MCF 10A (cell line): ENCODE measurements around the gene NRIP2. TPM values are rescaled to one million over a fixed set of nuclear protein-coding genes. Genes with fewer than 3 reads are reported as not detected.

Experiments used
- BruUV-seq: library from RNA; stranded (reverse); fragments of 400-500 nt; replicated peaks from 2 replicates; lab custom pipeline; 2021; lab: Mats Ljungman, UMichigan
- CTCF ChIA-PET: fragments of 300-600 bp; sonication (Branson Sonifier 250); formaldehyde crosslinking; extraction: SDS; loops from one replicate; lab custom pipeline; 2021; ENCODE audit warnings: antibody characterized with exemption, inconsistent platforms; lab: Yijun Ruan, JAX
- POLR2A ChIA-PET: fragments of 300-600, 350-650 bp; sonication (Branson Sonifier 250); formaldehyde crosslinking; extraction: SDS; loops from one replicate; lab custom pipeline; 2020; ENCODE audit warnings: antibody characterized with exemption, inconsistent platforms; lab: Yijun Ruan, JAX
- DNase-seq: peaks from one replicate; pipeline ENCODE4 v3.0.0-alpha.2; 2018; ENCODE audit not compliant: unreplicated experiment
- H3K27ac Mint-ChIP-seq: one replicate; pipeline ENCODE4 v1.8.0; 2022; ENCODE audit warnings: mild to moderate bottlenecking, low read depth, mixed read lengths; ENCODE audit not compliant: unreplicated experiment
- H3K27me3 Mint-ChIP-seq: one replicate; pipeline ENCODE4 v1.8.0; 2022; ENCODE audit warnings: mixed read lengths; ENCODE audit not compliant: insufficient read depth, unreplicated experiment
- H3K36me3 Mint-ChIP-seq: one replicate; pipeline ENCODE4 v1.8.0; 2022; ENCODE audit warnings: mild to moderate bottlenecking, moderate library complexity, mixed read lengths; ENCODE audit not compliant: insufficient read depth, unreplicated experiment
- H3K4me1 Mint-ChIP-seq: one replicate; pipeline ENCODE4 v1.8.0; 2022; ENCODE audit warnings: mixed read lengths; ENCODE audit not compliant: insufficient read depth, unreplicated experiment
- H3K4me3 Mint-ChIP-seq: one replicate; pipeline ENCODE4 v1.8.0; 2022; ENCODE audit warnings: mild to moderate bottlenecking, moderate library complexity, mixed read lengths; ENCODE audit not compliant: unreplicated experiment
- H3K9me3 Mint-ChIP-seq: one replicate; pipeline ENCODE4 v1.8.0; 2022; ENCODE audit warnings: mixed read lengths; ENCODE audit not compliant: unreplicated experiment
- CTCF ChIP-seq: fragments of 200-600 bp; IDR thresholded peaks from one replicate; pipeline ENCODE4 v1.8.0; 2022; ENCODE audit warnings: antibody characterized with exemption, mild to moderate bottlenecking; ENCODE audit not compliant: unreplicated experiment
- intact Hi-C: fragments of 100-400 bp; cut with micrococcal nuclease; formaldehyde crosslinking; loops from 2 replicates; pipeline ENCODE4 v1.14.1; 2022
- total RNA-seq: library from RNA; stranded (reverse); gene quantifications from 2 replicates; pipeline ENCODE4 v1.2.3, GENCODE V29; 2022

The NRIP2 gene
- total RNA-seq, 1 experiment from 2014 or later = not detected

GRCh38 chr12:2844786-2845185 is 10.0 kb upstream of the NRIP2 start:
- DNase-seq = no peak
- Mint-ChIP-seq H3K4me1 (no peaks in the 10 kb centered on the region), H3K27ac (no peak overlapping the region), H3K36me3 (peaks cover under 1% of the 10 kb centered on the region), H3K9me3 (no peaks in the 10 kb centered on the region), H3K27me3 (no peaks in the 10 kb centered on the region), H3K4me3 (no peak overlapping the region)
- CTCF ChIA-PET = interaction anchor here (0.9 to 3.3 kb wide), 2 partner anchors 9 to 11 kb away, joined by 3 to 21 read pairs; no protein-coding TSS in a partner anchor
- POLR2A ChIA-PET = interaction anchor here (0.7 to 1.5 kb wide), 4 partner anchors 9 to 32 kb away, joined by 3 to 6 read pairs (median 5); partner anchors contain the start of genes FOXM1 and RHNO1
- no TSS peak for BruUV-seq
- no peak for TF ChIP-seq CTCF
- intact Hi-C loops = no loop called here

- ChIA-PET CTCF (interaction anchor here (3.3 kb wide), 1 partner anchor 11 kb away, joined by 21 read pairs; no protein-coding TSS in a partner anchor), POLR2A (no interaction called here)
- no peak for DNase-seq
- intact Hi-C loops = no loop called here
- Mint-ChIP-seq H3K36me3 (peaks cover 5% of the 10 kb centered on the region), H3K4me3 (no peak overlapping the region), H3K27ac (no peak overlapping the region), H3K9me3 (no peaks in the 10 kb centered on the region), H3K27me3 (no peaks in the 10 kb centered on the region), H3K4me1 (no peaks in the 10 kb centered on the region)
- BruUV-seq = no TSS peak
- no peak for TF ChIP-seq CTCF
Measured at GRCh38 chr12:2842948-2843347, 8.1 kb upstream of the NRIP2 start.

DNA sequence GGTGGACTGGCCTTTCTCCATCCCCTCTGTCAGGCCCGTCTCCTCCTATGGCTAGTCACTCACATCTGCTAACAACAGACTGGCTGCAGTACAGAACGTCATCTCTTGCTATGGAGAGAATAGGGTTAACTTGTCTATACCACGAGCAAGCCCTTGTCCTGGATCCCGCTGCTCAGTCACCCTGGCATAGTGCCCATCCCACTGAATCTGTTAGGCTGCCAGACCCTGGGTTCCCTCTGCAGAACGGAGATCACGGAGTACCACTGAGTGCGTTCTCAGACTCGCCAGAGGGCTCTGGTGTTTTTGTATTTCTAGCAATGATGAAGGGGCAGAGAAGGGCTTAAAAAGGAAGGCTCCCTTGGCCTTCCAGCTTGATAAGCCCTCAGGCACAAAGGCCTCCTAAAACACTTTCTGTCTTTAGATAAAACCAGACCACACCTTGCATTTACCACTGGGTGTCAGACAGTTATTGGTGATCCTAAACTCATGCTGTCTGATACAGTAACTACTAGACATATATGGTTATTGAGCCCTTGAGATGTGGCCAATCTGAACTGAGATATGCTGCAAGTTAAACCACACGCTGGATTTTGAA is 6.3 kb upstream of the NRIP2 start:
- no peaks in the 10 kb centered on the region for H3K27me3 Mint-ChIP-seq
- no TSS peak for BruUV-seq
- DNase-seq = no peak
- CTCF ChIA-PET = interaction anchor here (0.6 kb wide), 1 partner anchor 165 kb away, joined by 4 read pairs; no protein-coding TSS in a partner anchor
- no peak overlapping the region for H3K4me3 Mint-ChIP-seq
- no peak for TF ChIP-seq CTCF
- intact Hi-C loops = no loop called here
- H3K36me3 Mint-ChIP-seq = peaks cover 5% of the 10 kb centered on the region
- POLR2A ChIA-PET = no interaction called here
- no peak overlapping the region for H3K27ac Mint-ChIP-seq
- no peaks in the 10 kb centered on the region for H3K4me1 Mint-ChIP-seq
- no peaks in the 10 kb centered on the region for H3K9me3 Mint-ChIP-seq

GRCh38 chr12:2836574-2836973 is 1.7 kb upstream of the NRIP2 start:
- no peak overlapping the region for H3K4me3 Mint-ChIP-seq
- POLR2A ChIA-PET = interaction anchor here (1.1 kb wide), 2 partner anchors 16 to 24 kb away, joined by 3 to 5 read pairs; partner anchors contain the start of gene ITFG2
- no peak for DNase-seq
- H3K27ac Mint-ChIP-seq = no peak overlapping the region
- no TSS peak for BruUV-seq
- CTCF ChIA-PET = interaction anchor here (1.4 kb wide), 1 partner anchor 17 kb away, joined by 3 read pairs; no protein-coding TSS in a partner anchor
- intact Hi-C loops = no loop called here
- no peaks in the 10 kb centered on the region for H3K27me3 Mint-ChIP-seq
- no peaks in the 10 kb centered on the region for H3K9me3 Mint-ChIP-seq
- no peaks in the 10 kb centered on the region for H3K4me1 Mint-ChIP-seq
- peaks cover 10% of the 10 kb centered on the region for H3K36me3 Mint-ChIP-seq
- TF ChIP-seq CTCF = no peak
